ENCODE results near the gene ULBP2.
"Not testable (repeated sequence)": the region's sequence is repeated elsewhere in the genome, so short reads cannot be mapped to it uniquely, and the experiment has no call there.

Gene ULBP2

DNA sequence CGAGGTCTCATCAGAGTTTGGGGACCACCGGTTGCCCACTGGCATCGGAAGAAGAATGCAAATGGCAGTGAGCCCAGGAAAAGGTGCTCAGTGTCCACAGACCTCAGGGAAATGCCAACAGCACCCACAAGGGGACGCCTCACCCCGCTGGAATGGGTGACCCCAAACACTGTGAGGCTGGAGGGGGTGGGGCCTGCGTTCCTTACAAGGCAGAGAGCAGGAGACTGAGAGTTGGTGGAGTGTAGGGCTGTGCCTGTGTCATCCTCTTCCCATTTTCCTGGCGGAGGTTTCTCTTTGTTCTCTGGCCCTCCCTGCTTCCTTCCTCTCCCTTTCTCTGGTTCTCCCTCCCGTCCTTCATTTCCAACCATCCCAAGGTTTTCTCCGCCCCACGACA lies 12.1 kb downstream of the ULBP2 start:
- not testable (repeated sequence) for DNase-seq

DNA sequence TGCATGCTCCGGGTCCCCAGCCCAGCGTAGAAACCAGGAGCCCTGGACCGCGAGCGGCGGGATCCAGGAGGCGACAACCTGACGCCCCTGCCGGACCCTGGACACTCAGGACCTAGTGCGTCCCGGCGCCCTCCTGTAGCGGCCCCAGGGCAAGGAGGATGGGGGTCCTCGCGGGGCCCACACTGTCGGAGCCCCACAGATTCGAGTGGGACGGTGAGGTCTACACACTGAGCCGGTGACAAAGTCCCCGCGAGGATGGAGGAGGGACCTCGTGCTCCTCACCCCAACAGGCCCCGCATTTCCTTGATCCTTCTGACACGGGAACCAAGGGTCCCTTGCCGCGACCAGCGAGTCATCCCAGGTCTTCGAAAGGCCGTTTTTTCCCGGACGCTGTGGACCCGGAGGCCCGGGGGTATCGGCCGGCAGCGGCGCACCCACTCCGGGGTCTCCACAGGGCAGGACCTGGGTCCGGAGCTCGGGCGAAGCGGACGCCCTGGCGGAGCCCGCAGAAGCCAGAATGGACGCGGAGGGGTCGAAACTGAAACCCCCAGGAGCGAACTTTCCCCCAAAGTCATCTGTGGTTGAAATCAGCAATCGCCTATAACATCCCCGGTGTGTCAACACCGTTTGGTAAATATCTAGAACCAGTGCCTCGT lies 12.6 kb downstream of the ULBP2 start:
- not testable (repeated sequence) for DNase-seq

DNA sequence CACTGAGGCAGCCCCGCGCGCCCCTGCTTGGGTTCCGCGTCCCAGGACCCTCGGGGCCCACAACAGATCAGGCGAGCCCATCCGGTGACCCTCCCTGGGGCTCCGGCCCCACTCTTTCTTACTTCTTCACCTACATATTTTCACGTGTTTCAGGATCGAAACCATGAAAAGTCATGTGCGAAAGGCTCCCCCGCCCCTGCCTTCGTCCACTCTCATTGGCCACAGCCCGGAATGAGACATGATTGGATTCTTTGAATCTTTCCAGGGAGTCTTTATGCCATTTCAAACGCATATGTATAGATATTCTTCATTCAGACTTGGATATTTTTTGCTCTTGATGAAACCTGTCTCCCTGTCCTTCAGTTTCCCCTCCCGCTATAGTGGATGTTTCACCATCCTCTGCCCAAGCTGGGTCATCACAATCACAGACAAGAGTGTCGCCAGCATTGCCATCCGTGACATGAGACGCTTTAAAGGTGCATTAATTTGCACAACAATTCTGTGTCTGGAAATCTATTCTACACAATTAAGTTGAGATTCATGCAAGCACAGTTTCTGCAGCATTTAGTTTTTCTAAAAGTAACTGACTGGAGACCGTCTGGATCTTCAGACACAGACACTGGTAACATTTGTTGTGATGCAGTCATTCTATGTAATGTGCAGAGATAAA lies 13.3 kb downstream of the ULBP2 start:
- DNase-seq, result not testable (repeated sequence)

DNA sequence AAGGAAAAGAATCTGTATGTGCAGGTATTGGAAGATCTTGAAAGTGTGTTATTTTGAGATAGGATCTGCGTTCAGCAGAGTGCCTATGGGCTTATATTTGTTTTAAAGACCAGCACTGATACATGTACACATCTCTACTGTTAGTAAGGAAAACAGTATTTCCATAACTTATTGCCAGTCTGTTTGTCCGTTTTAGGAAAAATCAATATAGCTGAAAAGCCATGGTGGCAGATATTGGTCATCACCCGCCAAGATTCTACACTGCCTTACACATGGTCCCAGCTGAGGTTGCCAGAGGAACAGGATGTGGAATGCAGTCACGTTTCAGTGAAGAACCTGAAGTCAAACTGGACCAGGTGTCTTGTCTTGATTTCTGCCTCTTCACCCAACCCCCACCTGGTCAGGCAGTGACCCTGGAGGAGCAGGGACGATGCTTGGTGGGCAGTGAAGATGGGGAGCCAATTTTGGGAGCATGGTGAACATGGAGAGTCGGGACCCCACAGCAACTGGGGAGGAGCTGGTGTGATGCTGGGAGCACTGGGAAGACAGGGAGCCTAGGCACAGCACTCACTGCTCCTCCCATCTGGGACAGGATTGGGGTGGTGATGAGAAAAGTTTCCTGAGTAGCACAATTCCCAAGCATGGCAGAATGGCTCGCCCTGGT lies 14.0 kb downstream of the ULBP2 start:
- not testable (repeated sequence) for DNase-seq

- not testable (repeated sequence) for DNase-seq
Measured at GRCh38 chr6:149958124-149958523, 16.3 kb downstream of the ULBP2 start.

DNA sequence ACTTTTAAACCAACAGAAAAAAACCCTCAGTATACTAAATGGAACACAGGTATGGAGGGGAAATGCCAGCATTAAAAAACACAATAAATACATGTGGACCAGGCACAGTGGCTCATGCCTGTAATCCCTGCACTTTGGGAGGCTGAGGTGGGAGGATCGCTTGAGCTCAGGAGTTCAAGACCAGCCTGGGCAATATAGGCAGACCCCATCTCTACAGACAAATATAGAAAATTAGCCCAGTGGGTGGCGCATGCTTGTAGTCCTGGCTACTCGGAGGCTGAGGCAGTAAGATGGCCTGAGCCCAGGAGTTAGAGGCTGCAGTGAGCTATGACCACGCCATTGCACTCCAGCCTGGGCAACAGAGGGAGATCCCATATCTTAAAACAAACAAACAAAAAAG lies 18.0 kb downstream of the ULBP2 start:
- not testable (repeated sequence) for DNase-seq

GRCh38 chr6:149960488-149960887 lies 18.7 kb downstream of the ULBP2 start:
- no peak for DNase-seq

- peak; percentile 53 for DNase-seq
Measured at GRCh38 chr6:149961728-149962425, 20.1 kb downstream of the ULBP2 start.

- no peak for DNase-seq
Measured at GRCh38 chr6:149962461-149963211, 20.8 kb downstream of the ULBP2 start.

DNA sequence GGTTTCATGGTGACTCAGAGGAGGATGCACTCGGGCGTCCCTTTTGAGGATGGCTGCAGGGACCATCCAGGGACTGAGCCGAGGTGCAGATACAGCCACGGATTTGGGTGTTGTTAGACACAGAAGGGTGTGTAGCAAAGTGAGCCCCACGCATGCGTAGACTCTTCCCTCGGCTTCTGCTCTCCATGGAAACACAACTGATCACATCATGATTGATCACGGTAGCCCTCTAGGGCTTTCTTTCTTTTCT lies 21.3 kb downstream of the ULBP2 start:
- peak; percentile 53 for DNase-seq

- DNase-seq, result peak; percentile 80
Measured at GRCh38 chr6:149963462-149964307, 21.9 kb downstream of the ULBP2 start, which contains the start of gene ULBP1. TSS of gene ULBP1 (plus strand) at chr6:149963943. CDS start at chr6:149964050, 107 bp downstream.

DNA sequence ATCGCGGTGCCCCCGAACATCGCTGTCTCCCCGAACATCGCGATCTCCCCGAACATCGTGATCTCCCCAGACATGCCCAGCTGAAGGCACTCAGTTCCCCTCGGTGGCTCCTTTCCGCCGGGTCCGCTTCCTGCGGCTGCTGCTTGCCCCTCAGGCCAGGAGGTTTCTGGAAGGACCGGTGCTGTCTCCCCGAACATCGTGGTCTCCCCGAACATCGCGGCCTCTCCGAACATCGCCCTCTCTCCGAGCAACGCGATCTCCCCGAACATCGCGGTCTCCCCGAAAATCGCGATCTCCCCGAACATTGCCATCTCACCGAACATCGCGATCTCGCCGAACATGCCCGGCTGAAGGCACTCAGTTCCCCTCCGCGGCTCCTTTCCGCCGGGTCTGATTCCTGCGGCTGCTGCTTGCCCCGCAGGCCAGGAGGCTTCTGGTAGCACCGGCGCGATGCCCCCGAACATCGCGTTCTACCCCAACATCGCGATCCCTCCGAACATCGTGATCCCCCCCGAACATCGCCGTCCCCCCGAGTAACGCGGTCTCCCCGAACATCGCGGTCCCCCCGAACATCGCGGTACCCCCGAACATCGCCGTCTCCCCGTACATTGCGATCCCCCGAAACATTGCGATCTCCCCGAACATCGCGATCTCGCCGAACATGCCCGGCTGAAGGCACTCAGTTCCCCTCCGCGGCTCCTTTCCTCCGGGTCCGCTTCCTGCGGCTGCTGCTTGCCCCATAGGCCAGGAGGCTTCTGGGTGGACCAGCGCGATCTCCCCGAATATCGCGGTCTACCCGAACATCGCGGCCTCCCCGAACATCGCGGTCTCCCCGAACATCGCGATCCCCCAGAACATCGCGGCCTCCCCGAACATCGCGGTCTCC lies 22.7 kb downstream of the ULBP2 start:
- peak; percentile 34 for DNase-seq

DNA sequence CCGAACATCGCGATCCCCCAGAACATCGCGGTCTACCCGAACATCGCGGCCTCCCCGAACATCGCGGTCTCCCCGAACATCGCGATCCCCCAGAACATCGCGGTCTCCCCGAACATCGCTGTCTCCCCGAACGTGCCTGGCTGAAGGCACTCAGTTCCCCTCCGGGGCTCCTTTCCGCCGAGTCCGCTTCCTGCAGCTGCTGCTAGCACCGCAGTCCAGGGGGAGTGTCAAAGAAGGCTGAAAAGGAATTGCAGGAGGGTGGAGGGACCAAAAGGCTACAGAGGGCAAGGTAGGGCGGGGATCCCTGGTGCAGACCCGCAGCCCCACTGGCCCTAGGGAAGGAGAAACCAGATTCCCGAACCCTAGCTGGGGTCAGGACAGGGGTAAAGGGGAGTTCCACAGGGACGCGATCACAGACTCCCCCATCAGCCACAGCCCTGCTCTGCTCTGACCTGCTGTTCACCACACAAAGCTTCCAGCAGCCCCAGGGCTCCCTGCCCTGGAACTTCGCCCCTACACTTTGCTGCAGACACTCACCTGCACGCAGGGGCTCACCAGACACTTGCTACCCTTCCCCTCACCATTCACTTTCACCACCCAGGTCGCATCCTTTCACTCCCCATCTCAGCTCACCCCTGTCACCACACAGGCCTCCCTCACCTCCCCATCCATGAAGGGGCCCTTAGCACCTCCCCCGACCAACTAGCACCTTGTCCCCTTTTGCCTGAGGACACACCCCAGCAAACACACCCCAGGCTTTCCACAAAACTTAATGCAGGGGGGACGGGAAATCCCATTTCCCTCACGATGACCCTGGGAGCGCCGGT lies 23.6 kb downstream of the ULBP2 start:
- peak; percentile 34 for DNase-seq

DNA sequence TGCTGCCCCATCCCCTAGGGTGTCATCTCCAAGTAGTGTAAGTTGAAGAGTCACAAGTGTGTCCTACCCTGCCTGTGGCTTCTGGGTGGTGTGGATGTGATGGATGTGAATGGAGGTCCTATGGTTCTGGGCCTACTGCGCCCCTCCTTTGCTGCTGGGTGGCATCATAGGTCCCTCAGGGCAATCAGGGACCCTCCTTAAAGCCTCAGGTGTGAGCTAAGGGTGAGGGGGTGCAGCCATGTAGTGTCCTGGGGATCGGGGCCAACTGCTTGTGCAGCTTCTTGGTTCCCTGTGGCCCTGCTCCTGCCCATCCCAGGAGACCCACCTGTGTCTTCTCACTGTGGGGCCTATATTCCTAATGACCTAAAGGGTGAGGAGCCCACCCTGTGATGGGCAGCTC lies 24.5 kb downstream of the ULBP2 start:
- not testable (repeated sequence) for DNase-seq

GRCh38 chr6:149967591-149967990 lies 25.8 kb downstream of the ULBP2 start:
- no peak for DNase-seq

DNA sequence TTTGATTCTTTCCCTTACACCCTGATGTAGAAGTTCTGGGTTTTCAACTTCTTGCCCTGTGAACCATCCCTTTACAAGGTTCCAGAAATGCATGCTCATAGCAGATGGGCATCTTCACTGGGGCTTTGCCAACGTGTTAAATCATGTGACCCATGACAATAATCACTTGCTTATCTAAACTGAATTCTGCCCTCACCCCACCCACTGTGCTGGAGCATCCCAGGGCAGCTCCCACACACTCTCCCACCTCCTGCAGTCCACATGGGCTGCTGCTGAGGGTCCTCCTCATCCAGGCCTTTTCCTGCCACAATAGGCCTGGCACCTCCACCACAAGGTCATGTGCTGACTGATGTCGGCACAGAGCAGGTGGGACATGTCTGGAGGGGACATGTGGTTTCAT lies 26.2 kb downstream of the ULBP2 start:
- DNase-seq, result not testable (repeated sequence)

GRCh38 chr6:149968909-149969308 lies 27.1 kb downstream of the ULBP2 start:
- DNase-seq, result not testable (repeated sequence)

- DNase-seq, result no peak
Measured at GRCh38 chr6:149969635-149970034, 27.8 kb downstream of the ULBP2 start.

DNA sequence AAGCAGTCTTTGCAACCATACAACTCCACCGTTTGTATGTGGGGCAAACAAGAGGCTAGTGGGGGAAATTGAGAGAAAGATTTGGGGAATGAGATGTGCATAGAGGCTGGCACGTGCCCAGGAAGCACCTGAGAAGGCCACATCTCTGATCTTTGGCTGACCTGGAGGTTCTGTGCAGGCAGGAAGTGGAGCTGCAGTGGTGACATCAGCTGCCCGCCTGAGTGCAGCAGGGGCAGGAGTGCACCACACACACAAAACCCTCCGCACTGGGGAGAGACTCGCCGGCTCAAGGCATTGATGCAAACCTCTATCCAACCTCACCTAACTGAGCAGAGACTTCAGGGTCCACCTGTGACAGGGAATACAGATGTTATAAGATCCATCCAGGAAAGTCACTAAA lies 32.6 kb downstream of the ULBP2 start:
- DNase-seq, result not testable (repeated sequence)

GRCh38 chr6:149974825-149975224 lies 33.0 kb downstream of the ULBP2 start:
- no peak for DNase-seq
